ENCODE data around the gene FOXF1. TPM values are rescaled to one million over a fixed set of nuclear protein-coding genes. Genes with fewer than 3 reads are reported as not detected.
A peak's percentile ranks its signal among the peaks of the same experiment; 100 is the strongest.

Gene FOXF1
- total RNA-seq, 2 donors from 2014 or later, result not detected

- Histone ChIP-seq H3K36me3 (ENCODE audit: control insufficient read depth, insufficient read depth, low read length) (peaks cover 21% of the 10 kb centered on the region), H3K9ac (ENCODE audit: extremely low read depth, low read length, poor library complexity, severe bottlenecking) (peak within 1 kb of the TSS; percentile 93), H3K9me3 (ENCODE audit: control insufficient read depth, low read length) (no peaks in the 10 kb centered on the region), H3K4me1 (ENCODE audit: control insufficient read depth, insufficient read depth, low read length) (no peaks in the 10 kb centered on the region), H3K27me3 (ENCODE audit: control insufficient read depth, insufficient read depth, low read length, poor library complexity, severe bottlenecking) (peaks cover 8% of the 10 kb centered on the region), H3K4me3 (ENCODE audit: low read length) (peak within 1 kb of the TSS; percentile 89), H3K27ac (ENCODE audit: low read depth, low read length) (peak within 1 kb of the TSS; percentile 89)
- peaks cover 6% of the 10 kb centered on the region for H3K27me3 Mint-ChIP-seq (ENCODE audit: insufficient read depth)
- peak within 1 kb of the TSS; percentile 87 for H3K4me3 Mint-ChIP-seq
- H3K9me3 Mint-ChIP-seq, result no peaks in the 10 kb centered on the region
- peak; percentile 97 for DNase-seq
- 6 to 15% methylated on average over 30 to 70 of the region's 70 CpGs for WGBS, 2 experiments (ENCODE audit: insufficient coverage in 1 of 2, insufficient read length in 1 of 2)
- H3K27ac Mint-ChIP-seq, result peak within 1 kb of the TSS; percentile 98
- peaks cover 2% of the 10 kb centered on the region for H3K36me3 Mint-ChIP-seq (ENCODE audit: low read depth)
- H3K4me1 Mint-ChIP-seq, result no peaks in the 10 kb centered on the region
- TF ChIP-seq CTCF (conservative IDR thresholded peaks at IDR 0.05), result no peak
Measured at GRCh38 chr16:86554917-86555703, 44.8 kb downstream of the FOXF1 start, which contains the start of gene MTHFSD. Gene MTHFSD, minus strand, starts transcription at chr16:86555235. Its CDS starts 51 bp downstream, at chr16:86555184.

GRCh38 chr16:86555704-86556075 lies 45.4 kb downstream of the FOXF1 start:
- Histone ChIP-seq H3K36me3 (ENCODE audit: control insufficient read depth, insufficient read depth, low read length) (peaks cover 19% of the 10 kb centered on the region), H3K27me3 (ENCODE audit: control insufficient read depth, insufficient read depth, low read length, poor library complexity, severe bottlenecking) (peaks cover 8% of the 10 kb centered on the region), H3K9me3 (ENCODE audit: control insufficient read depth, low read length) (no peaks in the 10 kb centered on the region), H3K27ac (ENCODE audit: low read depth, low read length) (no peak overlapping the region), H3K9ac (ENCODE audit: extremely low read depth, low read length, poor library complexity, severe bottlenecking) (peak overlapping the region; percentile 93), H3K4me1 (ENCODE audit: control insufficient read depth, insufficient read depth, low read length) (no peaks in the 10 kb centered on the region), H3K4me3 (ENCODE audit: low read length) (peak overlapping the region; percentile 89)
- DNase-seq, result peak; percentile 44
- no peaks in the 10 kb centered on the region for H3K9me3 Mint-ChIP-seq
- H3K36me3 Mint-ChIP-seq (ENCODE audit: low read depth), result peaks cover 2% of the 10 kb centered on the region
- no peaks in the 10 kb centered on the region for H3K4me1 Mint-ChIP-seq
- TF ChIP-seq CTCF (conservative IDR thresholded peaks at IDR 0.05), result no peak
- H3K27ac Mint-ChIP-seq, result peak overlapping the region; percentile 98
- WGBS, 2 experiments (ENCODE audit: insufficient coverage in 1 of 2, insufficient read length in 1 of 2), result 68 to 74% methylated on average over 13 to 17 of the region's 17 CpGs
- peaks cover 6% of the 10 kb centered on the region for H3K27me3 Mint-ChIP-seq (ENCODE audit: insufficient read depth)
- peak overlapping the region; percentile 87 for H3K4me3 Mint-ChIP-seq

- H3K4me3 ChIP-seq (ENCODE audit: low read length), result no peak overlapping the region
- no peak overlapping the region for H3K27ac Mint-ChIP-seq
- H3K27ac ChIP-seq (ENCODE audit: low read depth, low read length), result no peak overlapping the region
- no peak overlapping the region for H3K4me3 Mint-ChIP-seq
- H3K36me3 Mint-ChIP-seq (ENCODE audit: low read depth), result peaks cover 2% of the 10 kb centered on the region
- H3K27me3 ChIP-seq (ENCODE audit: control insufficient read depth, insufficient read depth, low read length, poor library complexity, severe bottlenecking), result peaks cover 15% of the 10 kb centered on the region
- no peaks in the 10 kb centered on the region for H3K4me1 Mint-ChIP-seq
- no peaks in the 10 kb centered on the region for H3K9me3 ChIP-seq (ENCODE audit: control insufficient read depth, low read length)
- WGBS, 2 experiments (ENCODE audit: insufficient coverage in 1 of 2, insufficient read length in 1 of 2), result 75 to 87% methylated on average over 2 to 5 of the region's 5 CpGs
- H3K27me3 Mint-ChIP-seq (ENCODE audit: insufficient read depth), result peaks cover 6% of the 10 kb centered on the region
- H3K36me3 ChIP-seq (ENCODE audit: control insufficient read depth, insufficient read depth, low read length), result peaks cover 13% of the 10 kb centered on the region
- no peak for DNase-seq
- H3K9me3 Mint-ChIP-seq, result no peaks in the 10 kb centered on the region
- H3K9ac ChIP-seq (ENCODE audit: extremely low read depth, low read length, poor library complexity, severe bottlenecking), result no peak overlapping the region
- no peak for TF ChIP-seq CTCF (conservative IDR thresholded peaks at IDR 0.05)
- H3K4me1 ChIP-seq (ENCODE audit: control insufficient read depth, insufficient read depth, low read length), result no peaks in the 10 kb centered on the region
Measured at GRCh38 chr16:86556576-86556975, 46.2 kb downstream of the FOXF1 start.

All from endodermal cell (in vitro differentiated cells).